Pericardium fibroblast (primary cell): ENCODE measurements around the gene PRKN. TPM values are rescaled to one million over a fixed set of nuclear protein-coding genes. Genes with fewer than 3 reads are reported as not detected.

ENCODE experiments used
- total RNA-seq: library from RNA; depleted of rRNA; stranded (reverse); fragments of >200 nt; gene quantifications from 2 replicates; pipeline ENCODE4 v1.2.3, GENCODE V29; 2015

Gene PRKN
- total RNA-seq, result 0.68 and 1.8 TPM in 2 replicates

DNA sequence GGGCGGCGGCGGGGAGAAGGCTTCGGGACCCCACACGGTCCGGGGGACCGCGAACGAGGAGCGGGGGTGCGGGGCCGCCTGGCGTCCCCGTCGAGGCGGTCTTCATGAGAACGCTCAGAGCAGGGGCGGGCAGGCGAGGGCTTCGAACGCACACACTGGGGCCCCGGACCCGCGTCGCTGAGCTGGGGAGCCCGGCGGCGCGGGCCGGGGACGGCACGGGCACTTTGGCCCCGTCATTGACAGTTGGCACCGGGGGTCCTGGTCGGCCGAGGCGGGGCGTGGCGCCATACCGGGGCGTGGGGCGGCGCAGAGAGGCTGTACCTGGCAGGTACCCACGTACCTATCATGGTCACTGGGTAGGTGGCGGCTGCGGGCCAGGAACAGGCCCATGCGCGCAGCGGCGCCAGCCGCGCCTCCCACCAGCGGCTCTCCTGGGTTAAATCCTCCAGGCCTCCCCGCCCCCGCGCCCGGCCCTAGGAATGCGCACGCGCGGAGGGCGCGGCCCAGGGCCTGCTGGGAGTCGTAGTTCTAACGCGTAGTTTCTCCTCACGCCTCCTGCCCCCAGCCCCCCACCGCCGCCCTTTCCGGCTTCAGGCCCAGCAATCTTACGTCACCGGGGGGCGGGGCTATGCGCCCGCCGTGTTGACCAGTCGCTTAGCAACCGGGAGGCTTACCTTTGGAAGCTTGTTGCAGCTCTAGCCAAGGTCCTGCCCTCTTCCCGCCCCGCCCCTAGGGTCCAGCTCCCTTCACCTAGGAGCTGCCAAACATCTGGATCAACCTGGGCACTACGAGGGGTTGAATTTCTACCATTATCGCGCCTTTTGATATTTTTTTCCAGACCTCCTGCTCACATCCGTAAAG is at the start of gene PRKN, which contains the start of gene PACRG:
TSS of gene PRKN (minus strand) at position 445 of the 861 bp plus-strand sequence.
TSS of gene PACRG (plus strand) at position 653 of the 861 bp plus-strand sequence.

Other genes starting within 250 kb of the PRKN start
- gene PACRG, start 208 bp upstream of the PRKN start, total RNA-seq, result 0.12 TPM in 1 of 2 replicates, not detected in the other